K562 (cell line): ENCODE results near the gene TRIM40. TPM values are rescaled to one million over a fixed set of nuclear protein-coding genes. Genes with fewer than 3 reads are reported as not detected.

Experiments used
- BRD4 ChIP-seq: fragments of 200-600 bp; sonication (generic); IDR thresholded peaks from 2 replicates; pipeline ENCODE4 v1.6.1; 2017; ENCODE audit warnings: inconsistent platforms
- C11orf30 ChIP-seq: fragments of 450-650 bp; IDR thresholded peaks from 2 replicates; pipeline ENCODE4 v1.6.1; 2016; ENCODE audit warnings: low read depth, mild to moderate bottlenecking
- HMG20B ChIP-seq: fragments of 250-450 bp; sonication (Bioruptor Pico); IDR thresholded peaks from 2 replicates; pipeline ENCODE4 v1.5.0; 2021; ENCODE audit warnings: mild to moderate bottlenecking
- MAFF ChIP-seq: IDR thresholded peaks from 2 replicates; pipeline ENCODE4 v1.6.1; 2012; ENCODE audit warnings: low read length, improper control_type of control experiment
- MAFG ChIP-seq: fragments of 450-650 bp; conservative IDR thresholded peaks from 2 replicates; pipeline ENCODE4 v1.6.1; 2016; ENCODE audit warnings: missing genetic modification characterization, missing compliant biosample characterization
- MAFK ChIP-seq: IDR thresholded peaks from 2 replicates; pipeline ENCODE4 v1.6.1; 2011; ENCODE audit warnings: low read length, improper control_type of control experiment
- PPARD ChIP-seq: fragments of 250-450 bp; sonication (Bioruptor Pico); IDR thresholded peaks from 2 replicates; pipeline ENCODE4 v1.8.0; 2022; ENCODE audit warnings: inconsistent platforms, mild to moderate bottlenecking, moderate library complexity
- SMARCA5 ChIP-seq: fragments of 450-650 bp; IDR thresholded peaks from 2 replicates; pipeline ENCODE4 v1.6.1; 2016
- SMARCE1 ChIP-seq: fragments of 450-650 bp; IDR thresholded peaks from 2 replicates; pipeline ENCODE4 v1.7.1; 2016; ENCODE audit warnings: mild to moderate bottlenecking
- STAT5B ChIP-seq: fragments of 250-450 bp; sonication (Bioruptor Pico); IDR thresholded peaks from 2 replicates; pipeline ENCODE4 v1.8.0; 2021; ENCODE audit warnings: mild to moderate bottlenecking, inconsistent platforms
- U2AF2 ChIP-seq: fragments of 200-400 bp; formaldehyde crosslinking; optimal IDR thresholded peaks from 2 replicates; pipeline ENCODE3; 2017; ENCODE audit warnings: low read depth, mild to moderate bottlenecking, low read length
- ZNF175 ChIP-seq: fragments of 200-800 bp; sonication (Bioruptor generic); IDR thresholded peaks from 2 replicates; pipeline ENCODE4 v1.6.1; 2016; ENCODE audit warnings: low read depth, mild to moderate bottlenecking, missing genetic modification characterization, missing compliant biosample characterization
- polyA plus RNA-seq, 8 experiments: library from polyadenylated mRNA; depleted of rRNA in 4 of 8; stranded (reverse) in 5 of 8; unstranded in 3 of 8; fragments of >200 nt; fragmentation: Nextera tagmentation in 2 of 8; fragmentation: Illumina TruSeq in 1 of 8; extraction: Ambion mirVana in 2 of 8; extraction: Trizol in 1 of 8; gene quantifications; 2 replicates each; pipeline versions ENCODE4 v1.2.1 to v1.2.3, GENCODE V29; 2011 to 2014; ENCODE audit warnings: inconsistent platforms in 1 of 8, missing spikeins in 1 of 8
- total RNA-seq, 7 experiments: library from RNA; depleted of rRNA in 6 of 7; stranded (reverse); fragments of >200 nt in 6 of 7; fragmentation: Illumina TruSeq in 2 of 7; extraction: Trizol in 2 of 7; gene quantifications; 2 replicates each; pipeline versions ENCODE4 v1.2.1 to v1.2.3, GENCODE V29; 2011 to 2021; ENCODE audit warnings: low replicate concordance in 1 of 7
- TF ChIP-seq, protein P1 (sequence below): sonication (generic); formaldehyde crosslinking; IDR thresholded peaks from 2 replicates; pipeline ENCODE4 v1.8.1; 2023; ENCODE audit warnings: mild to moderate bottlenecking, missing genetic modification reagents

TRIM40 gene
- total and polyA plus RNA-seq, 9 of the 15 experiments (the other 6 are each of a cell fraction or from before 2014, with no cell fraction given) = 0.04 to 0.08 TPM; not detected in 7

DNA sequence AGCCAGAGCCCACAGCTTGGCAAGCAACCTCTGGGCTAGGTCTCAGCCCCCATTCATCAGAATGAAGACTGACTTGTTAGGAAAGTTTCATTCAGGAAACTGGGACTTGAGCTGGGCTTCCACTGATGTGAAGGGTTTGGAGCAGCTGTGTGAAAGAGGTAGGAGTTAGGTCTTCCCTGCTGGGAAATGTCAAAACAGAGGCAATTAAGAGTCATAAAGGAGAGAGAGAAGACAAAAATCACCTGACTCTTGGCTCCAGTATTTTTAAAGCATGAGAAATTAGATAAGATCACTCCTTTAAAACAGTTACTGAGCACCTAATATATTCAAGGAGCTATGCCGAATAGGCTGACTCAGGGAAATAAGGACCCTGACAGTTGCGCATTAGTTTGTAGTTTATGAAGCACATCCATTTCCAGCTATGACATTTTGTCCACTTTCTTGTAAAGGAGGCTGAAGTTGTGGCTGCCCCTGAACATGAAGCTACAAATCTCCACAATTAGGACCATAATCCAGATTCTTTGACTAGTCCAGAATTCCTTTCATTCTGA, 3.9 kb upstream of the TRIM40 start (continued):
- TF ChIP-seq SMARCA5 (no peak), SMARCE1 (no peak), STAT5B (CRISPR knock-in tag) (no peak), MAFK (peak; percentile 58; the same call in 1 of the 2 replicates), MAFG (tag) (peak; percentile 69), U2AF2 (no peak), MAFF (peak; percentile 62), BRD4 (no peak), ZNF175 (CRISPR knock-in tag) (no peak), HMG20B (CRISPR knock-in tag) (no peak), C11orf30 (peak; percentile 73), PPARD (CRISPR knock-in tag) (no peak)
- TF ChIP-seq, protein P1, sequence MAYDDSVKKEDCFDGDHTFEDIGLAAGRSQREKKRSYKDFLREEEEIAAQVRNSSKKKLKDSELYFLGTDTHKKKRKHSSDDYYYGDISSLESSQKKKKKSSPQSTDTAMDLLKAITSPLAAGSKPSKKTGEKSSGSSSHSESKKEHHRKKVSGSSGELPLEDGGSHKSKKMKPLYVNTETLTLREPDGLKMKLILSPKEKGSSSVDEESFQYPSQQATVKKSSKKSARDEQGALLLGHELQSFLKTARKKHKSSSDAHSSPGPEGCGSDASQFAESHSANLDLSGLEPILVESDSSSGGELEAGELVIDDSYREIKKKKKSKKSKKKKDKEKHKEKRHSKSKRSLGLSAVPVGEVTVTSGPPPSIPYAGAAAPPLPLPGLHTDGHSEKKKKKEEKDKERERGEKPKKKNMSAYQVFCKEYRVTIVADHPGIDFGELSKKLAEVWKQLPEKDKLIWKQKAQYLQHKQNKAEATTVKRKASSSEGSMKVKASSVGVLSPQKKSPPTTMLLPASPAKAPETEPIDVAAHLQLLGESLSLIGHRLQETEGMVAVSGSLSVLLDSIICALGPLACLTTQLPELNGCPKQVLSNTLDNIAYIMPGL (CRISPR knock-in tag) = no peak
